Measurements from ENCODE around the gene MAPKAP1. TPM values are rescaled to one million over a fixed set of nuclear protein-coding genes. Genes with fewer than 3 reads are reported as not detected.

Gene MAPKAP1
- polyA plus RNA-seq, 3 donors: 39.9 to 57.5 (median 44.1) TPM

- H3K27ac ChIP-seq (ENCODE audit: low read depth in 1 of 2, low read length in 2 of 2): no peak overlapping the region
- Mint-ChIP-seq H3K27ac (no peak overlapping the region), H3K36me3 (no peaks in the 10 kb centered on the region), H3K9me3 (no peaks in the 10 kb centered on the region), H3K4me1 (no peaks in the 10 kb centered on the region), H3K27me3 (ENCODE audit: low read depth in 3 of 3) (peaks cover 0 to 3% (median 2%) of the 10 kb centered on the region in 3 donors), H3K4me3 (no peak overlapping the region)
- no peaks in the 10 kb centered on the region for H3K36me3 ChIP-seq (replicated peaks in 1 of 2; ENCODE audit: control insufficient read depth in 1 of 2, insufficient read depth in 2 of 2, low read length in 2 of 2)
- no peak for DNase-seq
- no peaks in the 10 kb centered on the region for H3K4me1 ChIP-seq (ENCODE audit: control insufficient read depth in 1 of 2, insufficient read depth in 2 of 2, low read length in 2 of 2)
- no peaks in the 10 kb centered on the region for H3K27me3 ChIP-seq (ENCODE audit: control insufficient read depth in 2 of 2, insufficient read depth in 2 of 2, low read length in 2 of 2)
- no peaks in the 10 kb centered on the region for H3K79me2 ChIP-seq (ENCODE audit: insufficient read depth, low read length)
- no peak overlapping the region for H2AFZ ChIP-seq (ENCODE audit: insufficient read depth, low read depth, low read length, poor library complexity, severe bottlenecking)
- H3K9ac ChIP-seq (ENCODE audit: insufficient read depth, low read length, poor library complexity, severe bottlenecking): no peak overlapping the region
- no peak overlapping the region for H3K4me3 ChIP-seq (replicated peaks in 1 of 3; ENCODE audit: low read depth in 2 of 3, low read length in 3 of 3)
- no peak for TF ChIP-seq CTCF (IDR thresholded peaks at IDR 0.05)
- no peak overlapping the region for H3K4me2 ChIP-seq (replicated peaks; ENCODE audit: extremely low read depth, low read length, poor library complexity, severe bottlenecking)
- no peaks in the 10 kb centered on the region for H4K20me1 ChIP-seq (ENCODE audit: insufficient read depth, low read length)
- 94% methylated on average over 10 of the region's 10 CpGs for WGBS (ENCODE audit: insufficient coverage)
- intact Hi-C loops (cut with micrococcal nuclease): no loop called here
- H3K9me3 ChIP-seq (replicated peaks in 1 of 2; ENCODE audit: control insufficient read depth in 1 of 2, insufficient read depth in 1 of 2, low read length in 2 of 2): no peaks in the 10 kb centered on the region
Observed at GRCh38 chr9:125422853-125423252, 284.2 kb downstream of the MAPKAP1 start.

- Histone ChIP-seq H3K9me3 (replicated peaks in 1 of 2; ENCODE audit: control insufficient read depth in 1 of 2, insufficient read depth in 1 of 2, low read length in 2 of 2) (no peaks in the 10 kb centered on the region), H3K4me3 (replicated peaks in 1 of 3; ENCODE audit: low read depth in 2 of 3, low read length in 3 of 3) (no peak overlapping the region), H3K36me3 (replicated peaks in 1 of 2; ENCODE audit: control insufficient read depth in 1 of 2, insufficient read depth in 2 of 2, low read length in 2 of 2) (no peaks in the 10 kb centered on the region), H3K27ac (ENCODE audit: low read depth in 1 of 2, low read length in 2 of 2) (no peak overlapping the region), H2AFZ (ENCODE audit: insufficient read depth, low read depth, low read length, poor library complexity, severe bottlenecking) (no peak overlapping the region), H3K4me1 (ENCODE audit: control insufficient read depth in 1 of 2, insufficient read depth in 2 of 2, low read length in 2 of 2) (no peaks in the 10 kb centered on the region), H3K79me2 (ENCODE audit: insufficient read depth, low read length) (no peaks in the 10 kb centered on the region), H3K4me2 (replicated peaks; ENCODE audit: extremely low read depth, low read length, poor library complexity, severe bottlenecking) (no peak overlapping the region), H4K20me1 (ENCODE audit: insufficient read depth, low read length) (no peaks in the 10 kb centered on the region), H3K27me3 (ENCODE audit: control insufficient read depth in 2 of 2, insufficient read depth in 2 of 2, low read length in 2 of 2) (no peaks in the 10 kb centered on the region), H3K9ac (ENCODE audit: insufficient read depth, low read length, poor library complexity, severe bottlenecking) (no peak overlapping the region)
- no peaks in the 10 kb centered on the region for H3K36me3 Mint-ChIP-seq
- intact Hi-C loops (cut with micrococcal nuclease): no loop called here
- H3K27me3 Mint-ChIP-seq (ENCODE audit: low read depth in 3 of 3): peaks cover 0 to 3% (median 0%) of the 10 kb centered on the region in 3 donors
- 92% methylated on average over 12 of the region's 13 CpGs for WGBS (ENCODE audit: insufficient coverage)
- H3K4me1 Mint-ChIP-seq: no peaks in the 10 kb centered on the region
- no peak overlapping the region for H3K27ac Mint-ChIP-seq
- no peak for DNase-seq
- no peak overlapping the region for H3K4me3 Mint-ChIP-seq
- no peak for TF ChIP-seq CTCF (IDR thresholded peaks at IDR 0.05)
- peaks cover 0 to 1% (median 0%) of the 10 kb centered on the region in 7 donors for H3K9me3 Mint-ChIP-seq
Observed at GRCh38 chr9:125421591-125422181, 285.3 kb downstream of the MAPKAP1 start.
